AG08395 (cell line): ENCODE measurements around the gene SF3B4.
A peak's percentile ranks its signal among the peaks of the same experiment; 100 is the strongest.
"Not testable (repeated sequence)": the region's sequence is repeated elsewhere in the genome, so short reads cannot be mapped to it uniquely, and the experiment has no call there.

Experiments
- DNase-seq: peaks from one replicate; pipeline ENCODE4 v3.0.0; 2012; ENCODE audit warnings: mixed read lengths, low spot score

Gene SF3B4, protein sequence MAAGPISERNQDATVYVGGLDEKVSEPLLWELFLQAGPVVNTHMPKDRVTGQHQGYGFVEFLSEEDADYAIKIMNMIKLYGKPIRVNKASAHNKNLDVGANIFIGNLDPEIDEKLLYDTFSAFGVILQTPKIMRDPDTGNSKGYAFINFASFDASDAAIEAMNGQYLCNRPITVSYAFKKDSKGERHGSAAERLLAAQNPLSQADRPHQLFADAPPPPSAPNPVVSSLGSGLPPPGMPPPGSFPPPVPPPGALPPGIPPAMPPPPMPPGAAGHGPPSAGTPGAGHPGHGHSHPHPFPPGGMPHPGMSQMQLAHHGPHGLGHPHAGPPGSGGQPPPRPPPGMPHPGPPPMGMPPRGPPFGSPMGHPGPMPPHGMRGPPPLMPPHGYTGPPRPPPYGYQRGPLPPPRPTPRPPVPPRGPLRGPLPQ

DNA sequence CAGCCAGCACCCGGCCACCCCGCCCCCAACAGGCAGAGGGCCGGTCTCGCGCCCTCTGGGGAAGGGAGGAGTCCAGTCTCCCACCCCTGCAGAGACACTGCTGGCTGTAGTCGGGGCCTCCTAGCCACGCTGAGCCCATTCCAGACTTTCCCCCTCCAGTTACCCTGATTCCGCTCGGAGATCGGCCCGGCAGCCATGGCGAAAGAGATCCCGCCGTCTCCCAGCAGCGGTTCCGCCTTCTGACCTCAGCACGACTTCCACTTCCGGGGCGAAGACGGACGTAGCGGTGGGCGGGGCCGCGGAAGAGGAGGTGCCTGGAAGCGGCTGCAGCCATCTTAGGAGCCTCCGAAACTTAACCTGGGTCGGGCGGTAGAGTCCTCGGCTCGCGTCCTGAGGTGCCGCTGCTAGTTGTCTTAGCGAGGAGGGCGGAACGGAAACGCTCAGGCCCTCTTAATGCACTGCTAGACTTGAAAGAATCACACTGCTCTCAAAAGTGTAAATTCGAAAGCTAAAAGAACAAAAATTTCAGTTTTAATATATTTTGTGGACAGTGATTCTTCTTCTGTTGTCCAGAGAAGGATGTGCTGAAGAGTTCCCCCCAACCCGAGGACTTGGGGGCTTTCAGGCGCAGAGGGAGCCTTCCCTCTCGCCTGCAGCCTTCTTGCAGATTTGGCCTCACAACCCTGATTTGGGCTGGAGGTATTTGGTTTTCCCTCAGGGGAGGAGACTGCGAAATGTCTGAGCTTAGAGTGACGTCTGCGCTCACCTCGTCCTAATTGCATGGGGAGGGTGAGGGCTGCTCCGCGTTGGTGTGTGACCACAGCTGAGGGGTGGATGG, at the start of gene SF3B4:
TSS of gene SF3B4 (minus strand) at position 241 of the 838 bp plus-strand sequence. CDS start at position 197, 44 bp downstream.
- peak; percentile 93 for DNase-seq

DNA sequence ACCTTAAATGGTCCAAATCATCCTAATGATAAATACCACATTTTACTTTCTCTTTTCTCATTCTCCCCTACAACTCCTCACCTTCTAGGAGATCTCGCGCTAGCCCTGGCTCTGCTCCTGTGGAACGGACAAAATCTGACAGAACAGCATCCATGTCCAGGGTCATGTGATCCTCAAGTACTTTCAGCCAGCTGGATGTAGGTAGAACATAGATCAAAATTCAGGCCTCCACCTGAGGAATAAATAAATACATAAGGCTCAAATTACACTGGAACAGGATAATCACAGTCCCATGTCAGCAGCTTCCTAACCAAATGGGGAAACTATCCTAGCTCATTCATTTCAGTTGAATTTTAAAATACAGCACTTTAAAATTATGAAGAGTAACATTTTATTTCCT, 49.7 kb upstream of the SF3B4 start:
- no peak for DNase-seq

DNA sequence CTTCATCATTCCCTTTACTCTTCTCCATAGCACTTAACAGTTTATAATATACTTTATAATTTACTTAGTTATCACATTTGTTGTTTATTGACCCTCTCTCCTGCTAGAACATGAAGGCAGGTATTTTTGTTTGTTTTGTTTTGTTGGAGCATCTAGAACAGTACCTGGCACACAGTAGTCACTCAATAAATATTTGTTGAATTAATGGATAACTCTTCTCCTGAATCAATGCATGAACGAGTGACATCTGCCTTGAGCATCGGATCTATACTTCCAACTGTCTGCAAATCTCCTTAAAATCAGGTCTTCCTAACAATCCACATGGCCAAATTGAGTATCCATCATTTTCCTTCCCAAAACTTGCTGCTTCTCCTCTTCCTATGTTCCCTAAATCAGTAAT, 44.9 kb upstream of the SF3B4 start:
- no peak for DNase-seq

DNA sequence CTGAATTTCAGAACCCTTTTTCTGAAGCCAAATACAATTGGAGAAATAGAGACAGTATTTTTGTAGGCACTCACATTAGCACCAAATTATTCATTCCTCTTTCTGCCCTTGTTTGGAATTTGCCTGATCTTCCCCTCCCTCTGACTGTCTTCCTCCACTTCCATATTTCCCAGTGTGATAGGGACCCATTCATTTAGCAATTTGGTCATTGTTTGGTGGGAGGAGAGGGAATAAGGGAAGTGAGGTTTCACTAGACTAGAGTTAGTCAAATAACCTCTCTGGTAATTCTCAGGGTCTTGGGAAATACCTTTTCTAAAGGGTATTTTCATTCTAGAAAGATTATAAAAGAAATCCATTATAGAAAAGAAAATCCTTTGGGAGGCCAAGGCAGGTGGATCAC, 40.0 kb upstream of the SF3B4 start:
- no peak for DNase-seq

DNA sequence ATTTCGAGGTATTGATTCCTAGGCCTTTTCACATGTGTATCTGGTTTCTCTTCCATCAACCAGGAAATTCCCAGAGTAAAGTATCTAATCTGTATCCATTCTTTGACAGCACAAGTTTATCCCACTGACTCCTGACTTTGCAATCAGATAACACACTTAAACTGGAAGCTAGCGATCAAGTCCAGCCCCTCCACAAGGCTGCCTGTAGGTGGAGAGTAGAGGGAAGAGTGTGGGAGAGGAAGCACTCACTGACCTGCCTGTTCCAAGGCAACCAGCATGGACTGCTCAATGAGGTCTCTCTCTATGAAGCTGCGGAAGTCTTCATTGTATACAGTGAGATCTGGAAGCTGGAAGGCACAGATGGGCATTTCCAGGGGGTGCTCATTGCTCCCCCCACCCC, 39.4 kb upstream of the SF3B4 start:
- no peak for DNase-seq

DNA sequence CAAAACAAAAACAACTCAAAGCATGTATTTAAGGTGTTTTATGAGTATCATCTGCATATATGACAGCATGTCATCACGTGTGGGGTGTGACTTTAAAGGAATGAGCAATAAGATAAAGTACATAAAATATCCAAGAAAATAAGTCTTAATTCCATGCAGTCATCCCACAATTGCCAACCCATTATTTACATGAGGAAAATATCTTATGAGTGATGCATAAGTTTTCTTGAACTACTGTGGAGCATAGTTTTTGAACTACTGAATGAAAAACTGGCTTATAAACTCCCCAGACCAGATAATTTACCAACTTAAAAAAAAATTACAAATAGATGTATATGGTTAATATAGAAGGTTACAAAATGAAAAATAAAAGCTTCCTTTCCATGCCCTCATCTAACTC, 38.8 kb upstream of the SF3B4 start:
- no peak for DNase-seq

DNA sequence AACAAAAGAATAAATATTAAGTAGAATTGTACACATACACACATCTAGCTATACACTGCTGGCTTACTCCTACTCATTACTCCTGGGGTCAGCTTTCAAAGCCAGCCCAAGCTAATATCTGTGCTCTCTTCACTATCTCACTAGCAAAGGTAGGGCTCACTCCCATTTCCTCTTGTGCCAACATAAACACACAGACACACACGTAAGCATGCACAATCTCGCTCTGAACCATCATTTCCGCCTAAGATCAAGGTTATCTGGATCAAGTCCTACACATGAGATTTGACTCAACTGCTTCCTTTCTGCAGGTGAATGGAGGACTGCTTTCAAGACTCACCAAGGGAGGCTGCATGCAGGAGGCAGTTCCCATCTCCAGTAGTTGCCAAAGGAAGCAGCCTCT, 37.8 kb upstream of the SF3B4 start:
- DNase-seq: no peak

DNA sequence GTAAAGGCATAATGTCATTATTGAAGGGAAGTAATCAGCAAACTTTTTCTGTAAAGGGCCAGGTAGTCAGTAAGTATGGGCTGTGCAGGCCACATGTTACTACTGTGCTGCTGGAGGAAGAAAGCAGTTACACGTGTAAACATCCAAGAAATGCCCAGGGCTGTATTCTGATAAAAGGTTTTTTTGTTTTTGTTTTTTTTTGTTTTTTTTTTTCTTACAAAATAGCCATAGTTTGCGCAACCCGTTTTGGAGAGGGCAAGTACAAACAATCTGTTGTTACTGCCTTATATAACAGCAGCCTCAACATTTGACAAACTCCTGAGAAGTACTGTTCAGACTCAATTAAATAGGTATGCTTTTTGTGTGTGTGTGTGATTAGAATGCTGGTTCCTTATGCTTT, 35.8 kb upstream of the SF3B4 start:
- no peak for DNase-seq

DNA sequence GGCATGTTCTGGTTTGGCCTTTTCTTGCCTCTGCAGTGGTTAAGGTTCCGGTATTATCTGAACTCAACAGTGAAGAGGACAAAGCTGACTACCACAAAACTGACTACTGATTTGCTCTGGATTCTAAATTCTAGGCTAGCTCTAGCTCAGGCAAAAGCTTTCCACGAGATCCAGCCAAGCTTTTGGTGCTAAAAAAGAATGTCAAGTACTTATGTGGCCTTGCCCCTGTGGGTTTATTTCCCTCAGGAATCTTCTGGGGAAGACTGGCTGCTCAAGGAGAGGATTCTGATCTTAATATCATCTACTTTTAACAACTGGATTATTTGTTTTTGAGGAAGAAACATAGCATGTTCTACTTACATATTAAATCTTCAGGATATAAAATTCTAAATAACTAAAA, 35.1 kb upstream of the SF3B4 start:
- DNase-seq: no peak

DNA sequence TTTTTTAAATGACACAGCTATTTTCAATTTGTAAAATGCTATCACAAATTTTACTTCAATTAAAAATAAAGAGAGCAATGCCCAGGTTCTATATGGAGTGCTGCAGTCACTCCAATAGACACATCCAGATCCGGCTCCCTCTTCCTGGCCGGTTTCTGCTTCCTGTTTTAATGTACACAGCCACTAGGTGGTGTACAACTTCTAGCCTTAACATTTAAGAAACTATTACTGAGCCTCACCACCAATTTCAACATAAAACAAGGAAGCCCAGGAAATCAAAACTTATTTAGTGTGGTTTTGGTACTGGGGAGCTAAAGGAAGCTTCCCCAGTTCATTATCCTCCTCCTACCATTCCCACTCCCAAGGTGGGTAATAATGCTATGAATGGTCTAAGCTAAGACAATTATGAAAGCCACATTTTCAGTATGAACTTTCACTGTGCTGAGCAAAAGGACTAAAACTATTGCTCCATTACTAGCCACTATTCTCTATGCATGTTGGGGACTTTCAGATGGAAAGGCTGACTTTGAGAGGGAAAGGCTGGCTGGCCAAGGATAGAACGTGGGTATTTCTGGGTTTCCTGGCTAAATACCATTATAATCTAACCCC, 34.5 kb upstream of the SF3B4 start:
- DNase-seq: peak; percentile 73

DNA sequence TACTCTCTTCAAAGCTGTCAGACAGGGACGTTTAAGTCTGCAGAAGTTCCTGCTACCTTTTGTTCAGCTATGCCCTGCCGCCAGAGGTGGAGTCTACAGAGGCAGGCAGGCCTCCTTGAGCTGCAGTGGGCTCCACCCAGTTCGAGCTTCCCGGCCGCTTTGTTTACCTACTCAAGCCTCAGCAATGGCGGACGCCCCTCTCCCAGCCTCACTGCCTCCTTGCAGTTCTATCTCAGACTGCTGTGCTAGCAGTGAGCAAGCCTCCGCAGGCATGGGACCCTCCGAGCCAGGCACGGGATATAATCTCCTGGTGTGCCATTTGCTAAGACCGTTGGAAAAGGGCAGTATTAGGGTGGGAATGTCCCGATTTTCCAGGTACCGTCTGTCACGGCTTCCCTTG, 29.9 kb upstream of the SF3B4 start:
- not testable (repeated sequence) for DNase-seq

DNA sequence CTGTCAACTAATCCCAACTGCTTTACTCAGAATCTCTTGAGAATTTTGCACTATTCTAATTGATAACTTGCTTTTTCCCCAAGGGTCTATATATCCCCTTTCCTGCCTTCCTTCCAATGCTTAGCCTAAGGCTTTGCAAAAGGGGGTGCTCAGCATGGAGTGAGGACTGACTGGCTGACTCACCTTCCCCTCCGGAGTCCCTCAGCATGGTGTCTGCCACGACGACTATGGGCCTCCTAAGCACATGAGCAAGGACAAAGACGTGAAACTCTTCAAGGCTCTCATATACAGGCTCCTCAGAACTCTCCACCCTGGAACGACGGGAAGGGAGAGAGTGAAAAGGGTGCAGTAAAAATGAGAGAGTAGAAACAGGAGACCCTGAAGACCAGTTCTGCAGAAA, 22.3 kb upstream of the SF3B4 start:
- DNase-seq: no peak

DNA sequence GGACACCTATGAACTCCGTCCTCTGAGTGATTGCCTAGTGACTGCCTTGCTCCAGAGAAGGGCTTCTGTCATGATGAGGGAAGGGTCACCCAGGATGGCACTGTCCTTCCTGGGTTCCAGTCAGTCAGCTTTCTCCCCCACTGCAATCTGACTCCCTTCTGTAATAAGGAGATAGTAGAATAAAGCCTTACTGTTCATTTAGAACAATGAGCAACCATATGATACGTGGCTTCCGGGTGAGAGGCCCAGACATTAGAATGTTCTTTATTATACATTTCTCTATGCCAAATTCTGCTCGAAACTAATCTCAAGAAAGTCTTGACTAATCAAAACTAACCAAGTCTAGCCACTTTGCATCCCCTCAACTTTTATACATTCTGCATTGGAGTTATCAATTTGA, 17.6 kb upstream of the SF3B4 start:
- DNase-seq: no peak

DNA sequence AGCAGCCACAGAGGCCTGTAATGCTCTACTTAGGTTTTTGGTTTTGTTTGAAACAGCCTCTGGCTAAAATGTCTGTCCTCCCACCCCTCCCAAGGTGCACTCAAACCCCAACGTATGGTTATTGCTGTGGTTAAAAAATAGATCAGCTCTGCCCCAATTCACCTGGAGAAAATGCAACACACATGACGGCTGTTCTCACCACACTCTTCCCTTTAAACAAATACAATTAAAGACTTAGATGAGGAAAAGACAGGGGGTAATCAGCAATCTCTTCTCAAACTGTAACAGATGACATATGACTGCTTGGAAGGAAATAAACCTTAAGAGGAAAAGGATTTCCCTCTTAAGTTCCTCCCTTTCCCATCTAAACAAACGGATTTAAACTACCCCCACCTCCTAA, 15.3 kb upstream of the SF3B4 start:
- DNase-seq: no peak

DNA sequence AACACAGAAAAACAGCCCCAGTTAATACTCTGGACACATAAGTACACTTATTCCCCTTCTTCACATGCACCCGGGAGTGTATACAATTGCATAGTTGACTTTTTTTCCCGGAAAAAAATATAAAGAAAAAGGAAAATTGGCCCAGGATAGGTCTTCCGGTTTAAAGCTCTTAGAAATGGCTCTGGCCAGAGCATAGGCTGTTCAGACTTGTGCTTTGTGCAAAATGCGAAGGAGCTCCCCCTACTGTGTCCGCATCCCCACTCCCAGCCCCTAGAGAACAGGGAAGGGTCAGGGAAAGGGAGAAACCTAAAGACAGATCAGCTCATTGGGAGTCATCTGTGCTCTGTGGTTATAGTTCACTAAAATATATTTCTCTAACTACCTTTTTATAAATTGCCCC, 14.6 kb upstream of the SF3B4 start:
- peak; percentile 21 for DNase-seq

DNA sequence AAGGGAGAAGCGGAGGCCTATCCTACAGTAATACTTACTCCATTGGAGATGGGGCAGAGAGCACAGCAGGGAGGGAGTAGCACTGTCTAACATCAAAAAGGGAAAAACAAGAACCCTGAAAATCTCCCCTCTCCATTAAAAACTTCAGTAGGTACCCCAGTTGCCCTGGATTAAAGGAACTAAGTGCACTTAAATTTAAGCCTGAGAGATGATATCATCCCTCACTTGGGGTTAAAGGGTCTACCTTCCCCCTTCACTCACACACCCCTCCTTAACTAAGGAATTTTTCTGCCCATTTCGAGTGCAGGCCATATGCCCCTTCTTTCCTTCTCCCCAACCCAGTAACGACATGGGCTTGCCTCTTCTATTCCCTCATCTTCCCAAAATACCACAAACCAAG, 12.8 kb upstream of the SF3B4 start:
- DNase-seq: no peak

DNA sequence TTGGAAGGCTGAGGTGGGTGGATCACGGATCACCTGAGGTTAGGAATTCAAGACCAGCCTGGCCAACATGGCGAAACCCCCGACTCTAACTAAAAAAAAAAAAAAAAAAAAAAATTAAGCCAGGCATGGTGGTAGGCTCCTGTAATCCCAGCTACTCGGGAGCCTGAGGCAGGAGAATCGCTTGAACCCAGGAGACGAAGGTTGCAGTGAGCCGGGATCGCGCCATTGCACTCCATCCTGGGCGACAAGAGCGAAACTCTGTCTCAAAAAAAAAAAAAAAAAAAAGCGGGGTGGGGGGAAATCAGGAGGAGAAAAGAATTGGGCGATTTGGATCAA, 11.0 kb upstream of the SF3B4 start:
- DNase-seq: not testable (repeated sequence)

DNA sequence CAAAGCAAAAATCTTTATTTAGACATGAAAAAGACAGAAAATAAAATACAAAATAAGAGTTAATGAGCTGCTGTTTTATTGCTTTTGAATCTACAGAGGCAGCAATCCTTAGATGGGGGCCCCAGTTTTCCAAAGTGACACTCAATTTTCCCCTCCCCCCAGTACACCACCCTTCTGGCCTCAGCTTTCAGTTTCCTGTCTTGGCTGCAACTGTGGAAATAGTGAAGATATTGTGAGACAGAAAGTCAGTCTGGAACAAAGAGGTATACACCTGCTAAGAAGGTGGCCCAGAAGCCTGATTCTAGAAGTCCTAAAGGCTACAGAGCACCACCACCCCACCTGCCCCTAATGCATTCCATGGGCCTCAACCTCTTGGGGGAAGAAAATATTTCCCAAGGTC, 10.2 kb upstream of the SF3B4 start:
- DNase-seq: no peak

DNA sequence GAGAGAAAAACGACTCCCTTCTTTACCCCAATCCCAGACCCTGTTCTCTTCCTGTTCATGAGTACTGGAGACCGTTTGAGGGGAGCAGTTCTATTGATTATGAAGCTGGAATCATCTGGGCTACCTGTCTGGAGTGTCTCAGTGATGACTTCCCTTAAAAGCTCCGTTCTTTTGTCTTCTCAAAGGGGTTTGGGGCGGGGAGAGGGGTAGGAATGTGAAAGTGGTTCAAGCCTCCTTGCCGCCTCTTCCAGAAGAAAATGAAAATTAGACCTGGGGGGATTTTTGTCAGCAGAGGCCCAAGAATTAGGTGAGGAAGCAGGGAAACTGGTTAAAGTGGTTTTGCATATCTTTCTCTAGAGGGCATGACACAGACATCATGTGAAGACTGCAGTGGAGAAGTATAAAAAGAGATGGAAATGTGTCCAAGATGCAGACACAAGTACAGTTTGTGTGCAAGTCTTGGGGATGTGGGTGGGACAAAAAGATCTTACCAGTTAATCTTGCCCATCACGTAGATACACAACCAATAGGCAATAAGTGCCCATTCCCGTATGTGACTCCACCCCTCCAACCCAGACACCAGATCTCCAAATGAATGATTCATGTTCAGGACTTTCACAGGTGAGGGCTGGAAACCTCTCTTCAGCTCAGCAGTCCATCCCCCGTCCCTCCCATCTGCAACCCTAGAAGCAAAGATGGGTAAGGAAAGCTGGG, 9.5 kb upstream of the SF3B4 start:
- peak; percentile 45 for DNase-seq

DNA sequence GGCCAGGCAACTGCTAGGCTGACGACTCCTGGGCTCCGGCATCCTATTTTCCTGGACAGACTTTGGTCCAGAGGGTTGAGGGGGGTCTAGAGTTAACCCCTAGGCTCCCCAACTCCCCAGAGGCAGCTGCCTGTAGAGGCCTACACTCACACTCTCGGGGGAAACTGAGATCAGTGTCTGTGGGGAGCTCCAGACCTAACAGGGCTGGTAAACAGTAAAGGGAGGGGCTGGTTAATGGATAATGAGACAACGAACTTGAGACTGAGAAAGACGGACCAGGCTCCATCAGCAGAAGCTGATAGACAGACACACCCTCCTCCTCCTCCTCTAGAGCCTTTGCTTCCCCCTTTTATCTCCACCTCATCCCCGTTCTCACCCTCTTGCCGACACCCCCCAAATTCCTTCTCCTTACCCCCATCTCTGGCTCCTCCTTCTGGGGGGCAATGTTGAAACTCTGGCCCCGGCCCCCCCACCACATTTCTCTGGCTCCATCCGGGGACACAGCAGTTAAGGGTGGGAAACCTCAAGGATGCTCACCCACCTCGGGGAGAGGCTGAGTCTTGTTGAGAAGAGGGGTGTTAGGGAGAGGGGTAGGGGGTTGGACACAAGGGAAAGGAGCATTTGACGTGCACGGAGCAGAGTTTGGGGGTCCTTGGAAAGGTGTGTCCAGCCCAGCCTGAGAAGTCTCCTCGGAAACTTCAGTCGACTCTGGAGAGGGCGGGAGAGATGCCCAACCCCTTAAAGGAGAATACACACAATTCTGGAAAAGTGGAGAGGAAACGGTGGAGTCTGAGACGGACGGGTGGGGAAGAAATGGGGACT, 8.8 kb upstream of the SF3B4 start, which contains the start of gene MTMR11:
TSS of gene MTMR11 (minus strand) at position 710 of the 822 bp plus-strand sequence. CDS start at position 478, 232 bp downstream.
- peak; percentile 65 for DNase-seq

DNA sequence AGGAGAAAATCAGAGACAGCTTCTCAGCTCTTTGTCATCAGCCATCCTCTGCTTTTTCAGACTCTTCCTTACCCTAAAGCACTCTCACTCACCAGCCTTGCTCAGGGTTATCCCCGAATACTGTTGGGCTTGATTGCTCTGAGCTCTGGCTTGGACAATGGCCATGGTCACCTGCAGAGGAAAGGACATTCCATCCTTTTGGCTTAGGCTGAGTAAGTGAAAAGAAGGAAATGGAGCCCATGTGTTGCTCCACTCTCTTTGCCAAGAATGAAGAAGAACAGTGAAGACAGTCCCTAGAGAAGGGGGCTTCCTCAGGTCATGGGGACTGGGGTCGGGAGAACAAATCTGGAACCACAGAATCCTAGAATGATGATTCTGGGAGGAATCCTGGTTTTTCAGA, 6.8 kb upstream of the SF3B4 start:
- DNase-seq: no peak
